Lung (tissue), 12 donors: ENCODE data around the gene TP53BP1. TPM values are rescaled to one million over a fixed set of nuclear protein-coding genes. Genes with fewer than 3 reads are reported as not detected.

Experiments
- ATAC-seq: fragments of 200-7000 bp; cut with Tn5 transposase; one replicate; pipeline ENCODE4 v1.9.1; 2020; ENCODE audit warnings: moderate number of reproducible peaks; ENCODE audit not compliant: insufficient read depth, low FRiP score
- DNase-seq, 3 donors: peaks; one replicate each; pipeline ENCODE4 v3.0.0-alpha.2; 2013 to 2017
- H3K27ac ChIP-seq, 2 donors: one replicate each; pipeline ENCODE4 v1.5.1; 2013; ENCODE audit warnings: mild to moderate bottlenecking in 2 of 2, moderate library complexity in 2 of 2, control low read depth in 1 of 2, inconsistent platforms in 1 of 2, low read depth in 1 of 2, low read length in 1 of 2
- H3K27me3 ChIP-seq, 3 donors: one replicate each; pipeline ENCODE4 v1.5.1; 2013; ENCODE audit warnings: low read length in 2 of 3; ENCODE audit not compliant: control insufficient read depth in 3 of 3, insufficient read depth in 3 of 3
- H3K36me3 ChIP-seq, 4 donors: one replicate each; pipeline ENCODE4 v1.5.1; 2013; ENCODE audit warnings: low read length in 4 of 4, mild to moderate bottlenecking in 1 of 4, moderate library complexity in 1 of 4; ENCODE audit not compliant: control insufficient read depth in 4 of 4, insufficient read depth in 4 of 4
- H3K4me1 ChIP-seq, 5 donors: one replicate each; pipeline ENCODE4 v1.5.1; 2013; ENCODE audit warnings: low read length in 5 of 5, mild to moderate bottlenecking in 2 of 5, moderate library complexity in 1 of 5; ENCODE audit not compliant: control insufficient read depth in 5 of 5, insufficient read depth in 5 of 5
- H3K4me3 ChIP-seq: one replicate; pipeline ENCODE4 v1.5.1; 2013; ENCODE audit warnings: mild to moderate bottlenecking, control low read depth, moderate library complexity
- H3K9ac ChIP-seq, 2 donors: one replicate each; pipeline ENCODE4 v1.5.1; 2013; ENCODE audit warnings: low read length in 2 of 2, control low read depth in 1 of 2; ENCODE audit not compliant: insufficient read depth in 1 of 2
- H3K9me3 ChIP-seq, 4 donors: one replicate each; pipeline ENCODE4 v1.5.1; 2013; ENCODE audit warnings: low read length in 3 of 4, mild to moderate bottlenecking in 1 of 4, moderate library complexity in 1 of 4; ENCODE audit not compliant: control insufficient read depth in 4 of 4, insufficient read depth in 3 of 4
- WGBS, 2 donors: extraction: QIAGEN DNeasy Blood & Tissue Kit; methylation state at CpG; one replicate each; pipeline ENCODE4 v1.1.7; 2013; 5-methylcytosine and 5-hydroxymethylcytosine counted together
- polyA plus RNA-seq, 2 donors: library from polyadenylated mRNA; stranded (reverse); fragments of 200-250 nt; gene quantifications; one replicate each; pipeline ENCODE4 v1.2.1, GENCODE V29; 2013
- total RNA-seq, 2 donors: library from RNA; depleted of rRNA in 1 of 2; stranded (reverse); fragments of >200 nt in 1 of 2; gene quantifications; one replicate each; pipeline ENCODE4 v1.2.1, GENCODE V29; 2014 to 2021
- TF ChIP-seq, protein P1 (sequence below): IDR thresholded peaks from 2 replicates; pipeline ENCODE4 v1.5.1; 2012; ENCODE audit warnings: mild to moderate bottlenecking; ENCODE audit errors: control extremely low read depth, extremely low read depth
- donor health status: control.
- donor health status: control.
- donor health status: Bipolar disorder and iron deficiency.
- donor health status: healthy.
- donor health status: DM: yes; HTN: yes; CAD: no.

The TP53BP1 gene
- total and polyA plus RNA-seq, 4 donors = 8.9 to 97.4 (median 23.7) TPM

DNA sequence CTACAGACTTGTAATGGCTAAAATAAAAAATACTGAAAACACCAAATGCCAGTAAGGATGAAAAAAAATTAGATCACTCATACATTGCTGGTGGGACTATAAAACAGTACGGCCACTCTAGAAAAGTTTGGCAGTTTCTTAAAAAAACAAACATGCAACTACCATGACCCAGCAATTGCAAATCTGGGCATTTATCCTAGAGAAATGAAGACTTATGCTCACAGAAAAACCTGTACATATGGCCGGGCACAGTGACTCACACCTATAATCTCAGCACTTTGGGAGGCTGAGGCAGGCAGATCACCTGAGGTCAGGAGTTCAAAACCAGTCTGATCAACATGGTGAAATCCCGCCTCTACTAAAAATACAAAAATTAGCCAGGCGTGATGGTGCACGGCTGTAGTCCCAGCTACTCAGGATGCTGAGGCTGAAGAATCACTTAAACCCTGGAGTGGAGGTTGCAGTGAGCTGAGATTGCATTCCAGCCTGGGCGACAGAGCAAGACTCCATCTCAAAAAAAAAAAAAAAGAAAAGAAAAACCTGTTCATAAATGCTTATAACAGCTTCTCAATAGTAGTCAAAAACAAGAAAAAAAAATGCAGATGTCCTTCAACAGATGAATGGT lies 5.6 kb downstream of the TP53BP1 start:
- ATAC-seq (no peak), DNase-seq (no peak)
- H3K4me1 ChIP-seq = peaks cover 0 to 8% (median 7%) of the 10 kb centered on the region in 5 donors
- no peaks in the 10 kb centered on the region for H3K9me3 ChIP-seq
- H3K36me3 ChIP-seq = peaks cover 3 to 17% (median 12%) of the 10 kb centered on the region in 4 donors
- H3K27me3 ChIP-seq = no peaks in the 10 kb centered on the region
- H3K9ac ChIP-seq = no peak overlapping the region
- no peak overlapping the region for H3K4me3 ChIP-seq
- TF ChIP-seq, protein P1, sequence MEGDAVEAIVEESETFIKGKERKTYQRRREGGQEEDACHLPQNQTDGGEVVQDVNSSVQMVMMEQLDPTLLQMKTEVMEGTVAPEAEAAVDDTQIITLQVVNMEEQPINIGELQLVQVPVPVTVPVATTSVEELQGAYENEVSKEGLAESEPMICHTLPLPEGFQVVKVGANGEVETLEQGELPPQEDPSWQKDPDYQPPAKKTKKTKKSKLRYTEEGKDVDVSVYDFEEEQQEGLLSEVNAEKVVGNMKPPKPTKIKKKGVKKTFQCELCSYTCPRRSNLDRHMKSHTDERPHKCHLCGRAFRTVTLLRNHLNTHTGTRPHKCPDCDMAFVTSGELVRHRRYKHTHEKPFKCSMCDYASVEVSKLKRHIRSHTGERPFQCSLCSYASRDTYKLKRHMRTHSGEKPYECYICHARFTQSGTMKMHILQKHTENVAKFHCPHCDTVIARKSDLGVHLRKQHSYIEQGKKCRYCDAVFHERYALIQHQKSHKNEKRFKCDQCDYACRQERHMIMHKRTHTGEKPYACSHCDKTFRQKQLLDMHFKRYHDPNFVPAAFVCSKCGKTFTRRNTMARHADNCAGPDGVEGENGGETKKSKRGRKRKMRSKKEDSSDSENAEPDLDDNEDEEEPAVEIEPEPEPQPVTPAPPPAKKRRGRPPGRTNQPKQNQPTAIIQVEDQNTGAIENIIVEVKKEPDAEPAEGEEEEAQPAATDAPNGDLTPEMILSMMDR = no peak
- WGBS, 2 donors = 93 to 96% methylated on average over 6 of the region's 6 CpGs
- H3K27ac ChIP-seq = no peak overlapping the region

DNA sequence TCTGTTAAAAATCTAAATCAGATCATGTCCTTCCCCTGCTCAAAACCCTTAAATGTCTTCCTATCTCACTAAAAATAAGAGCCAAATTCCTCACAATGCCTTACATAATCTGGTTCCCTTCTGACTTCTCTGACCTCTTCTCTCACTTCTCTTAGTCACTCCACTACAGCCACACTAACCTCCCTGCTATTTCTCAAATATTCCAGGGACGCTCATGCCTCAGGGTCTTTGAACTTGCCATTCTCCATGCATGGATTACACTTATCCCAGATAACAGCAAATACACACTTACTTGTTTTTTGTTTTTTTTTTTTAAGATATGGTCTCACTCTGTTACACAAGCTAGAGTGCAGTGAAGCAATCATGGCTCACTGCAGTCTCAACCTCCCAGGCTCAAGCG lies 8.5 kb downstream of the TP53BP1 start:
- 95 to 97% methylated on average over 2 of the region's 2 CpGs for WGBS, 2 donors
- H3K9me3 ChIP-seq = no peaks in the 10 kb centered on the region

DNA sequence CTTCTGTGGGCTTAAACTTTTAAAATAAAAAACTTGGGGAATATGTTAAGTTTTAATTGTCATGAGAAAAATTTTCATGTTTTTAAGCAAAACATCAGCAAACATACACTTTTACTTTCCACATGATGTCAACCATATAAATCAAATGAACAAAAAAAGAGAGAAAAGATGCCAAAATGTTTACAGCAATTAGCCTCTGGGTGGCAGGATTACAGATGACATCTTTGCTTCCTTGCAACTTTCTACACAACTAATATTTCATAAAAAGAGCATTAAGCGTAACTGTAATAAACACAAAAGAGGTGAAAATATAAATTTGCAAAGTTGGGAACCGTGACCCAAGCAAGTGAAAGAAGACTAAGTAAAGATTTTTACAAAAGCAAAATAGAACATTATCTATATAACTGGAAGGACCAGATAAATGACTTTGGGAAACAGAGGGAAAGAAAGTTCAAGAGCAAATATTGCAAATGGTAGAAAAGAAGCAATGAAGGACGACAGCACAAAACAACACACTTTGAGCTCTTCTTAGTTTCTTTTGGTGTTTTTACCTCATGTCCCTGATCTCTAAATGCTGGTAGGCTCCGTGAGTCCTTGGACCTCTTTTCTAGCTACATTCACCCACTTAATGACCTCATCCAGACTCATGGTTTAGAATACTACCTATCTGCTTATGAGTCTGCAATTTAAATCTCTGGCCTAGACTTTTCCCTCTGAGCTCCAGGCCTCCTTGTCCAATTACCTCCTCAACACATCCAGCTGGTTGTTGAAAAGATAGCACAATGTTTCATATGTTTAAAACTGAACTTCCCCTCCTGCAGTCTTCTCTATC lies 9.4 kb downstream of the TP53BP1 start:
- ATAC-seq (no peak), DNase-seq (peak in 2 of 3 donors; percentile 40 to 47)
- 78 to 89% methylated on average over 4 of the region's 4 CpGs for WGBS, 2 donors
- H3K4me3 ChIP-seq = no peak overlapping the region
- no peak overlapping the region for H3K27ac ChIP-seq
- H3K9me3 ChIP-seq = no peaks in the 10 kb centered on the region
- peaks cover 0 to 5% (median 0%) of the 10 kb centered on the region in 5 donors for H3K4me1 ChIP-seq
- no peak overlapping the region for H3K9ac ChIP-seq
- no peaks in the 10 kb centered on the region for H3K27me3 ChIP-seq
- H3K36me3 ChIP-seq = peaks cover 9 to 27% (median 17%) of the 10 kb centered on the region in 4 donors
- TF ChIP-seq, protein P1 = no peak

More for the DNA sequence above, 8.5 kb downstream of the TP53BP1 start:
- TF ChIP-seq, protein P1 = no peak
- Histone ChIP-seq H3K4me1 (peaks cover 0 to 5% (median 0%) of the 10 kb centered on the region in 5 donors), H3K9ac (no peak overlapping the region), H3K27ac (no peak overlapping the region), H3K4me3 (no peak overlapping the region), H3K27me3 (no peaks in the 10 kb centered on the region), H3K36me3 (peaks cover 3 to 19% (median 12%) of the 10 kb centered on the region in 4 donors)
- no peak for ATAC-seq
- no peak for DNase-seq
